WI38 (cell line): ENCODE measurements around the gene NR3C2.

Source experiments
- H3K4me3 ChIP-seq: 2 replicates; pipeline ENCODE4 v1.5.1; 2011; ENCODE audit warnings: low read depth, mild to moderate bottlenecking, control low read depth, low read length
- CTCF ChIP-seq: IDR thresholded peaks from 2 replicates; pipeline ENCODE4 v1.5.1; 2012; ENCODE audit warnings: low read depth, mild to moderate bottlenecking, control low read depth, low read length

Gene NR3C2

GRCh38 chr4:148184922-148185321 is 257.3 kb downstream of the NR3C2 start:
- H3K4me3 ChIP-seq = no peak overlapping the region
- no peak for TF ChIP-seq CTCF

- no peak overlapping the region for H3K4me3 ChIP-seq
- no peak for TF ChIP-seq CTCF
Observed at GRCh38 chr4:148182230-148182911, 259.8 kb downstream of the NR3C2 start.

GRCh38 chr4:148173397-148174017 is 268.7 kb downstream of the NR3C2 start:
- no peak for TF ChIP-seq CTCF
- no peak overlapping the region for H3K4me3 ChIP-seq

GRCh38 chr4:148171596-148171995 is 270.6 kb downstream of the NR3C2 start:
- H3K4me3 ChIP-seq = no peak overlapping the region
- TF ChIP-seq CTCF = no peak

- no peak overlapping the region for H3K4me3 ChIP-seq
- no peak for TF ChIP-seq CTCF
Observed at GRCh38 chr4:148170408-148171365, 271.5 kb downstream of the NR3C2 start.

- H3K4me3 ChIP-seq = no peak overlapping the region
- TF ChIP-seq CTCF = no peak
Observed at GRCh38 chr4:148166132-148166591, 276.1 kb downstream of the NR3C2 start.
